GM12891 (cell line): ENCODE data around the gene DEPDC5.

Experiments used
- POLR2A ChIP-seq: IDR thresholded peaks from 2 replicates; pipeline ENCODE4 v1.6.1; 2011; ENCODE audit warnings: low read depth, low read length, control low read depth
- POLR2AphosphoS5 ChIP-seq: IDR thresholded peaks from 2 replicates; pipeline ENCODE4 v1.6.1; 2011; ENCODE audit warnings: low read depth, low read length, control low read depth
- SPI1 ChIP-seq: IDR thresholded peaks from 2 replicates; pipeline ENCODE4 v1.6.1; 2011; ENCODE audit warnings: low read depth, low read length, control low read depth
- TAF1 ChIP-seq: IDR thresholded peaks from 2 replicates; pipeline ENCODE4 v1.6.1; 2011; ENCODE audit warnings: low read depth, low read length, control low read depth

- TF ChIP-seq POLR2AphosphoS5: no peak
- no peak for TF ChIP-seq POLR2A
- no peak for TF ChIP-seq TAF1
- TF ChIP-seq SPI1: no peak
Observed at GRCh38 chr22:31872209-31872608, 118.4 kb downstream of the DEPDC5 start.
